ENCODE results near the gene SIGLEC7.

Gene SIGLEC7

DNA sequence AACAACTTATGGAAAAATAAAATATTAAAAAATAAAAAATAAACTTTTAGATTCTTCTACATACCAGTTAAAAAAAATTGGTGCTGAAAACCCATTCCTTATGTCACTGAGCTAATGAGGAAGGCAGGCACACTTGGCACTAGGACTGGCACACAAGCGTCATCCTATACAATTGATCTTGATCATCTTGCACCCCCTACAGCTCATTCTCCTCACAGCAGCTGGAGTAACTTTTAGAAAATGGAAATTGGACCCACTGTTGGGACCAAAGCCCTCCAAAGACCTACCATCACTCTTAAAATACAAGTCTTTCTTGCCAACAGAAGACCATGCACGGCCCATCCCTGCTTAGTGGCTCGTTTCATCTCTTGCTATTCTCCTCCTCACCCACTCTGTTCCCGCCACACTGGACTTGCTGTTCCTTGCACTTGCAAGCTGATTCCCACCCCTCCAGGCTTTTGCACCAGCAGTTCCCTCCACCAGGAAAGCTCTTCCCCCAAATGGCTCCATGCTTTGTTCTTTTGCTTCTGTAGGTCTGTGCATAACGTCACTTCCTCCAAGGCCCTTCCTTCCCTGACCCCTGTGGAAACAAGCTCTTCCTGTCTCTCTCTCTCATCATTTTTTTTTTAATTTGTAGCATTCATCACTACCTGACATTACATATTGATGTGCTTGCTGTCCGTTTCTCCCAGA, 45.5 kb upstream of the SIGLEC7 start:
- no peak overlapping the region for H3K4me3 ChIP-seq (ENCODE audit: low read depth, low read length)
- no CpG with 5 or more reads among the region's 6 CpGs for WGBS (ENCODE audit: extremely low coverage, insufficient coverage, insufficient read length)
- H4K91ac ChIP-seq (ENCODE audit: low read depth, low read length), result no peak overlapping the region
- no peaks in the 10 kb centered on the region for H3K79me2 ChIP-seq (ENCODE audit: control insufficient read depth, insufficient read depth, low read length, poor library complexity)
- no peak overlapping the region for H3K14ac ChIP-seq (ENCODE audit: low read length)
- no peak overlapping the region for H3K4ac ChIP-seq (ENCODE audit: low read depth, low read length)
- peaks cover 2% of the 10 kb centered on the region for H3K9me3 ChIP-seq (ENCODE audit: insufficient read depth, low read depth, low read length)
- no peaks in the 10 kb centered on the region for H3K4me1 ChIP-seq (ENCODE audit: control insufficient read depth in 1 of 2, insufficient read depth in 2 of 2, low read length in 2 of 2)
- no peaks in the 10 kb centered on the region for H3K79me1 ChIP-seq (ENCODE audit: low read length)
- H2BK5ac ChIP-seq (ENCODE audit: low read depth, low read length, poor library complexity), result no peak overlapping the region
- DNase-seq, result no peak
- H3K27me3 ChIP-seq (ENCODE audit: insufficient read depth, low read length), result no peaks in the 10 kb centered on the region
- no peak overlapping the region for H3K4me2 ChIP-seq (ENCODE audit: low read length)
- H3K27ac ChIP-seq (ENCODE audit: low read depth, low read length), result no peak overlapping the region
- H2BK120ac ChIP-seq (ENCODE audit: insufficient read depth, low read length, poor library complexity), result no peak overlapping the region
- no peak overlapping the region for H3K18ac ChIP-seq (ENCODE audit: low read length)
- H3K23ac ChIP-seq (ENCODE audit: low read length), result no peak overlapping the region
- H4K12ac ChIP-seq (ENCODE audit: low read depth, low read length), result no peak overlapping the region
- no peak overlapping the region for H2BK12ac ChIP-seq (ENCODE audit: low read length)
- no peak overlapping the region for H2AFZ ChIP-seq (ENCODE audit: insufficient read depth, low read length, poor library complexity)
- no peak overlapping the region for H2AK5ac ChIP-seq (ENCODE audit: low read length)
- peaks cover 15 to 16% of the 10 kb centered on the region in 2 experiments for H3K36me3 ChIP-seq (ENCODE audit: control insufficient read depth in 1 of 2, insufficient read depth in 2 of 2, low read length in 2 of 2)
- no peak overlapping the region for H3K9ac ChIP-seq (ENCODE audit: low read length)
- no peak overlapping the region for H4K8ac ChIP-seq (ENCODE audit: low read depth, low read length)

DNA sequence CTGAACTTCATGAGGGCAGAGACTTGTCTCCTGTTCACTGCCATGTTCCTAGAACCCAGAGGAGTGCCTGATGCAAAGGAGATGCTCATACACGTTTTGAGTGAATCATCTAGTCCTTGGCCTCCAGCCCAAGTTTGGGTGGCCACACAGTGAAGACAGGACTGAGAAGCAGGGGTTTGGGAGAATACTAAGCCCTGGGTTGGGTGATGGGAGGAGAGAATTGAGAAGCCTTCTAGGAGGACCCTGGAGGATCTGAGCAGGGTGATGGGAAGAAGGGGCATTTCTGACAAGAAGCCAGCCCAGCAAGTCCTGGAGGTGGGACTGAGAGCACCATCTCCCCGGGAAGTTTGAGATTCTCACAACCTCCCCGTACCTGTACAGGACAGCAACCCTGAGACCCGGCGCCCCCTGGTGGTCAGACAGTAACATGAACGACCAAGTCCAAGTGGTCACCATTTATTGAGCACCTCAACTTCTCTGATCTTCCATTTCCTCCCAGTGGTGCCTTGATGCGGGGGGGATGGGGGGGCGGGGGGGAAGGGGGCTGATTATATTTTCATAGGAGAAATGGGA, 44.8 kb upstream of the SIGLEC7 start:
- DNase-seq, result peak in 1 of 2 donors; percentile 60

DNA sequence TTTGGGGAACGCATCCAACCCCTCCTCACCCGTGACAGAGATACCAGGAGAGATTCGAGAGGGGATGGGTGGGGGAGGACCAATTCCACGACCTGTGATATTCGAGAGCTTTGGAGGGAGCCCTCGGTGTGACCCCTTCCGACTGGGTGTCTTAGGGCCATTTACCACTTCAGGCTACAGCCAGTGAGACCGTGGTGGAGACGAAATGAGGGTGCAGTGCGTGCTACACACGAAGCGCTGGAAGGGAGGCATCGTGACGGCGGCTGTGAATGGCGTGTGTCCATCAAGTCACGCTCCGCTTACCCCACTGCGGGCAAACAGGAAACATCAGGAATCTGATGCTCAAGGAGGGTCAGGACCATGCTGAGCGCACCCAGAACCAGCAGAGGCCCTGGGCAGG, 44.3 kb upstream of the SIGLEC7 start:
- Histone ChIP-seq H3K4me2 (ENCODE audit: low read length) (no peak overlapping the region), H2BK12ac (ENCODE audit: low read length) (no peak overlapping the region), H3K9ac (ENCODE audit: low read length) (no peak overlapping the region), H3K23ac (ENCODE audit: low read length) (no peak overlapping the region), H2AFZ (ENCODE audit: insufficient read depth, low read length, poor library complexity) (no peak overlapping the region), H3K27me3 (ENCODE audit: insufficient read depth, low read length) (no peaks in the 10 kb centered on the region), H4K8ac (ENCODE audit: low read depth, low read length) (no peak overlapping the region), H2AK5ac (ENCODE audit: low read length) (no peak overlapping the region), H3K79me2 (ENCODE audit: control insufficient read depth, insufficient read depth, low read length, poor library complexity) (no peaks in the 10 kb centered on the region), H3K4ac (ENCODE audit: low read depth, low read length) (no peak overlapping the region), H4K91ac (ENCODE audit: low read depth, low read length) (no peak overlapping the region), H3K18ac (ENCODE audit: low read length) (no peak overlapping the region), H3K79me1 (ENCODE audit: low read length) (no peaks in the 10 kb centered on the region), H4K12ac (ENCODE audit: low read depth, low read length) (no peak overlapping the region), H3K27ac (ENCODE audit: low read depth, low read length) (no peak overlapping the region), H3K36me3 (ENCODE audit: control insufficient read depth in 1 of 2, insufficient read depth in 2 of 2, low read length in 2 of 2) (peaks cover 20 to 21% of the 10 kb centered on the region in 2 experiments), H3K9me3 (ENCODE audit: insufficient read depth, low read depth, low read length) (peaks cover 2% of the 10 kb centered on the region), H3K4me1 (ENCODE audit: control insufficient read depth in 1 of 2, insufficient read depth in 2 of 2, low read length in 2 of 2) (no peaks in the 10 kb centered on the region), H3K14ac (ENCODE audit: low read length) (no peak overlapping the region), H3K4me3 (ENCODE audit: low read depth, low read length) (no peak overlapping the region), H2BK5ac (ENCODE audit: low read depth, low read length, poor library complexity) (no peak overlapping the region), H2BK120ac (ENCODE audit: insufficient read depth, low read length, poor library complexity) (no peak overlapping the region)
- DNase-seq, result no peak
- WGBS (ENCODE audit: extremely low coverage, insufficient coverage, insufficient read length), result no CpG with 5 or more reads among the region's 20 CpGs

More for the DNA sequence above, 44.8 kb upstream of the SIGLEC7 start:
- Histone ChIP-seq H2AFZ (ENCODE audit: insufficient read depth, low read length, poor library complexity) (peak overlapping the region; percentile 14), H3K23ac (ENCODE audit: low read length) (no peak overlapping the region), H3K27me3 (ENCODE audit: insufficient read depth, low read length) (no peaks in the 10 kb centered on the region), H3K27ac (ENCODE audit: low read depth, low read length) (no peak overlapping the region), H3K79me2 (ENCODE audit: control insufficient read depth, insufficient read depth, low read length, poor library complexity) (no peaks in the 10 kb centered on the region), H3K18ac (ENCODE audit: low read length) (no peak overlapping the region), H3K36me3 (ENCODE audit: control insufficient read depth in 1 of 2, insufficient read depth in 2 of 2, low read length in 2 of 2) (peaks cover 16% of the 10 kb centered on the region in 2 experiments), H3K4ac (ENCODE audit: low read depth, low read length) (no peak overlapping the region), H3K9ac (ENCODE audit: low read length) (no peak overlapping the region), H2BK5ac (ENCODE audit: low read depth, low read length, poor library complexity) (no peak overlapping the region), H3K4me2 (ENCODE audit: low read length) (no peak overlapping the region), H2BK12ac (ENCODE audit: low read length) (no peak overlapping the region), H3K79me1 (ENCODE audit: low read length) (no peaks in the 10 kb centered on the region), H3K9me3 (ENCODE audit: insufficient read depth, low read depth, low read length) (peaks cover 2% of the 10 kb centered on the region), H4K8ac (ENCODE audit: low read depth, low read length) (no peak overlapping the region), H4K12ac (ENCODE audit: low read depth, low read length) (no peak overlapping the region), H3K4me3 (ENCODE audit: low read depth, low read length) (no peak overlapping the region), H3K4me1 (ENCODE audit: control insufficient read depth in 1 of 2, insufficient read depth in 2 of 2, low read length in 2 of 2) (no peaks in the 10 kb centered on the region), H4K91ac (ENCODE audit: low read depth, low read length) (no peak overlapping the region), H2AK5ac (ENCODE audit: low read length) (no peak overlapping the region), H3K14ac (ENCODE audit: low read length) (no peak overlapping the region), H2BK120ac (ENCODE audit: insufficient read depth, low read length, poor library complexity) (no peak overlapping the region)
- WGBS (ENCODE audit: extremely low coverage, insufficient coverage, insufficient read length), result no CpG with 5 or more reads among the region's 8 CpGs

GRCh38 chr19:51098365-51099046, 43.6 kb upstream of the SIGLEC7 start:
- H2AFZ ChIP-seq (ENCODE audit: insufficient read depth, low read length, poor library complexity), result no peak overlapping the region
- no peak overlapping the region for H2BK12ac ChIP-seq (ENCODE audit: low read length)
- no peaks in the 10 kb centered on the region for H3K79me1 ChIP-seq (ENCODE audit: low read length)
- H3K27me3 ChIP-seq (ENCODE audit: insufficient read depth, low read length), result no peaks in the 10 kb centered on the region
- peaks cover 20 to 21% of the 10 kb centered on the region in 2 experiments for H3K36me3 ChIP-seq (ENCODE audit: control insufficient read depth in 1 of 2, insufficient read depth in 2 of 2, low read length in 2 of 2)
- H3K27ac ChIP-seq (ENCODE audit: low read depth, low read length), result no peak overlapping the region
- H3K23ac ChIP-seq (ENCODE audit: low read length), result no peak overlapping the region
- H3K14ac ChIP-seq (ENCODE audit: low read length), result no peak overlapping the region
- H3K4ac ChIP-seq (ENCODE audit: low read depth, low read length), result no peak overlapping the region
- no peak overlapping the region for H3K18ac ChIP-seq (ENCODE audit: low read length)
- H3K9ac ChIP-seq (ENCODE audit: low read length), result no peak overlapping the region
- no peak overlapping the region for H4K91ac ChIP-seq (ENCODE audit: low read depth, low read length)
- no peak overlapping the region for H2BK5ac ChIP-seq (ENCODE audit: low read depth, low read length, poor library complexity)
- no peak for DNase-seq
- no peak overlapping the region for H3K4me2 ChIP-seq (ENCODE audit: low read length)
- no peak overlapping the region for H4K12ac ChIP-seq (ENCODE audit: low read depth, low read length)
- no peak overlapping the region for H3K4me3 ChIP-seq (ENCODE audit: low read depth, low read length)
- H3K79me2 ChIP-seq (ENCODE audit: control insufficient read depth, insufficient read depth, low read length, poor library complexity), result no peaks in the 10 kb centered on the region
- H3K9me3 ChIP-seq (ENCODE audit: insufficient read depth, low read depth, low read length), result peaks cover 2% of the 10 kb centered on the region
- no peak overlapping the region for H2AK5ac ChIP-seq (ENCODE audit: low read length)
- no CpG with 5 or more reads among the region's 78 CpGs for WGBS (ENCODE audit: extremely low coverage, insufficient coverage, insufficient read length)
- no peaks in the 10 kb centered on the region for H3K4me1 ChIP-seq (ENCODE audit: control insufficient read depth in 1 of 2, insufficient read depth in 2 of 2, low read length in 2 of 2)
- no peak overlapping the region for H4K8ac ChIP-seq (ENCODE audit: low read depth, low read length)
- H2BK120ac ChIP-seq (ENCODE audit: insufficient read depth, low read length, poor library complexity), result no peak overlapping the region
